Measurements from ENCODE around the gene MICAL3.

- TF ChIP-seq ZNF274 (IDR thresholded peaks at IDR 0.05; ENCODE audit: low read depth, low read length) (no peak), SUZ12 (IDR thresholded peaks at IDR 0.05; ENCODE audit: extremely low read depth, insufficient read depth, insufficient read length) (no peak), YY1 (IDR thresholded peaks at IDR 0.05; ENCODE audit: insufficient read depth, insufficient read length) (no peak)
Observed at GRCh38 chr22:17994424-17995108, 29.8 kb downstream of the MICAL3 start.

All from NT2/D1 (cell line).